ENCODE results near the gene NCKAP5. TPM values are rescaled to one million over a fixed set of nuclear protein-coding genes. Genes with fewer than 3 reads are reported as not detected.
A peak's percentile ranks its signal among the peaks of the same experiment; 100 is the strongest.

Gene NCKAP5
- total RNA-seq, 1 donor from 2014 or later = 0.20 TPM

DNA sequence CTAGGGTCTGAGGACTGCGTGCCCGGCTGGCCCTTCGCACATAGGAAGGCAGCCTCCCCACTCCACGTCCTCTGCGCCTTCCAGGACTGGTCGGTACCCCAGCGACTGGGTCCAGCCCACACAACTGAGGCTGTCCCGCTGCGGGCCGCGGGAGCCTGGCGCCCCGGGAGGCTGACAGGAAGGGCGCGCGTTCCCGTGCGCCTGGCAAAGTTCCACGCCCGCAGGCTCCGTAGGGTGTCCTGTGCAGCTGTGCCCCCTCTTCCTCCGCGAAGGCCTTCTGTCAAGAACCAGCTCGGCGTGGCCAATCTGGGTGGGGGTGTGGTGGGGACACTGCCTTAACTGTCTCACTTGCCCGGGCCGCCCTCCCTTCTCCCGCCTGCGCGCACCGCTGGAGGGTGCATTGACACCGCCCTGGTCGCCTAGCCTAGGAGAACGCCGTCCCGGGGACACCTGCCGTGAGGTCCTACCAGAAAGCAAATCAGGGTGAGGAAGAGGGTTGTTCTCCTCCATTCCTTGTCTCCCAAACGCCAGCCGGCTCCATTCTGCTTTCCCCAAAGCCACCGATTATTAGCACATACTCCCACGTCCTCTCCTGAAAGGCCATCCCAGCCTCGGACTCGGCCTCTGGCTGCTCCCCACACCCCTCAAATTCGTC, 897.6 kb downstream of the NCKAP5 start:
- Mint-ChIP-seq H3K4me1 (ENCODE audit: low read depth, unreplicated experiment) (peaks cover 5% of the 10 kb centered on the region), H3K9me3 (ENCODE audit: unreplicated experiment) (peaks cover 3% of the 10 kb centered on the region), H3K4me3 (ENCODE audit: unreplicated experiment) (peak overlapping the region; percentile 91), H3K27me3 (ENCODE audit: unreplicated experiment) (peaks cover 9% of the 10 kb centered on the region), H3K27ac (ENCODE audit: unreplicated experiment) (no peak overlapping the region), H3K36me3 (ENCODE audit: unreplicated experiment) (no peaks in the 10 kb centered on the region)
- DNase-seq = peak; percentile 43
- TF ChIP-seq, protein P1, sequence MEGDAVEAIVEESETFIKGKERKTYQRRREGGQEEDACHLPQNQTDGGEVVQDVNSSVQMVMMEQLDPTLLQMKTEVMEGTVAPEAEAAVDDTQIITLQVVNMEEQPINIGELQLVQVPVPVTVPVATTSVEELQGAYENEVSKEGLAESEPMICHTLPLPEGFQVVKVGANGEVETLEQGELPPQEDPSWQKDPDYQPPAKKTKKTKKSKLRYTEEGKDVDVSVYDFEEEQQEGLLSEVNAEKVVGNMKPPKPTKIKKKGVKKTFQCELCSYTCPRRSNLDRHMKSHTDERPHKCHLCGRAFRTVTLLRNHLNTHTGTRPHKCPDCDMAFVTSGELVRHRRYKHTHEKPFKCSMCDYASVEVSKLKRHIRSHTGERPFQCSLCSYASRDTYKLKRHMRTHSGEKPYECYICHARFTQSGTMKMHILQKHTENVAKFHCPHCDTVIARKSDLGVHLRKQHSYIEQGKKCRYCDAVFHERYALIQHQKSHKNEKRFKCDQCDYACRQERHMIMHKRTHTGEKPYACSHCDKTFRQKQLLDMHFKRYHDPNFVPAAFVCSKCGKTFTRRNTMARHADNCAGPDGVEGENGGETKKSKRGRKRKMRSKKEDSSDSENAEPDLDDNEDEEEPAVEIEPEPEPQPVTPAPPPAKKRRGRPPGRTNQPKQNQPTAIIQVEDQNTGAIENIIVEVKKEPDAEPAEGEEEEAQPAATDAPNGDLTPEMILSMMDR (IDR thresholded peaks at IDR 0.05; ENCODE audit: partially characterized antibody, unreplicated experiment) = no peak

DNA sequence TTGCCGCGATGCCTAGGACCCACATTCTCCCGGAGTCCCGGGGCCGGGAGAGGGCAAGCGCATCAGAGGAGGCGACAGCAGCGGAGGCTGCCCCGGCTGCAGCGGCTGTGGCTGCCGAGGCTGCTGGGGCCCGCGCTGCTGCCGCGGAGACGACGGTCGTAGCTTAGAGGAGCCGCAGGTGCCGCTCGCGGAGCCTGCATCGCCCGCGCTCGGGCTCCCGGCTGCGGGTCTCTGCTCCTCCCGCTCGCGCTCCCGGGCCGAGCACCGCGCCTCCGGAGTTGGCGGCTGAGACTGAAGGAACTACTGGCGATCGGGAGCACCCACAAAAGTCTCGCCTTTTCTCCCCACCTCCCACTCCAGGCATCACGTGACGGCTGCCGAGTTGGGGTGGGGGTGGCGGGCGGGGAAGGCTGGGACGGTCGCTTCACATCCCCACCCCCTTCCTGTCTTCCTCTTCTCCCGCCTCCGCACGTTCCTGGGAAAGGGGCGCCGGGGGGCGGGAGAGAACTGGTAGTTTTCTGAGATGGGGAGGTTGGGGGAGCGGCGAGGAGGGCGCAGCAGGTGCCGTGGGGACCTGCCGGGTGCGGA, 898.3 kb downstream of the NCKAP5 start, which contains the start of gene LYPD1:
Gene LYPD1 (minus strand): TSS at position 298 of the 588 bp plus-strand sequence. CDS start 273 bp downstream, at position 25.
- Mint-ChIP-seq H3K9me3 (ENCODE audit: unreplicated experiment) (peaks cover 3% of the 10 kb centered on the region), H3K27me3 (ENCODE audit: unreplicated experiment) (peaks cover 9% of the 10 kb centered on the region), H3K4me3 (ENCODE audit: unreplicated experiment) (peak within 1 kb of the TSS; percentile 91), H3K4me1 (ENCODE audit: low read depth, unreplicated experiment) (peaks cover 5% of the 10 kb centered on the region), H3K27ac (ENCODE audit: unreplicated experiment) (no peak within 1 kb of the TSS), H3K36me3 (ENCODE audit: unreplicated experiment) (no peaks in the 10 kb centered on the region)
- DNase-seq = peak; percentile 66
- TF ChIP-seq, protein P1 (IDR thresholded peaks at IDR 0.05; ENCODE audit: partially characterized antibody, unreplicated experiment) = no peak

GRCh38 chr2:132668987-132669907, 899.0 kb downstream of the NCKAP5 start:
- H3K4me1 Mint-ChIP-seq (ENCODE audit: low read depth, unreplicated experiment) = peaks cover 5% of the 10 kb centered on the region

DNA sequence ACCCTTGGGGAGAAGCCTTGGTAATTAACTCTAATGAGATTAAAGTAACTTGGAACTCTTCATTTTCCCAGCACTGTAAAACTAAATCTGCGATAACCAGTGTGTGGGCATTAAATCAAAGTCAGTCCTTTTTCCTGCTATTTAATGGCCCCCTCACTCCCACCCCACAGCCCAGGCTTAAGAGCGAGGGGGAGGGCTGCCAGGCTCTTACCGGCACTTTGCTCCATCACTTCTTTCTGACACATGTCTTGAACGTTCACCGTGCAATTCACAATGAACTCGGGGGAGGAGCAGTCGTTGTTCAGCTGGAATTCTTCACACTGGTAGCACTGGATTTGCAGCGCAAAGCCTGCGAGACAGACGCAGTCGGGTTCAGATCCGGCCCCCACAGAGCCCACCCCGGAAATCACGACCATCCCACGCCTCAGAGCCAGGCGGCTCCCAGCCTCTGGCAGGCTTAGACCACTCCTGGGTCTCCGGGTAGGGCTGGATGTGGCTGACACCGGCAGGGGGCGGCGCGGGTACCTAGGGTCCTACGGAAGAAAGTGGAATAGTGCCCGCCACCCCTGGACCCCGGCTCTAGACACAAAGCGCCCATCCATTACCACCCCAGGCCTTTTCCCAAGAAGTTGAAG, 900.0 kb downstream of the NCKAP5 start:
- TF ChIP-seq, protein P1 (IDR thresholded peaks at IDR 0.05; ENCODE audit: partially characterized antibody, unreplicated experiment) = peak; percentile 60
- Mint-ChIP-seq H3K27ac (ENCODE audit: unreplicated experiment) (no peak overlapping the region), H3K4me3 (ENCODE audit: unreplicated experiment) (peak overlapping the region; percentile 86), H3K27me3 (ENCODE audit: unreplicated experiment) (peaks cover 9% of the 10 kb centered on the region), H3K4me1 (ENCODE audit: low read depth, unreplicated experiment) (peaks cover 5% of the 10 kb centered on the region), H3K9me3 (ENCODE audit: unreplicated experiment) (peaks cover 3% of the 10 kb centered on the region), H3K36me3 (ENCODE audit: unreplicated experiment) (no peaks in the 10 kb centered on the region)
- DNase-seq = peak; percentile 83

More at GRCh38 chr2:132668987-132669907, 899.0 kb downstream of the NCKAP5 start:
- TF ChIP-seq, protein P1 (IDR thresholded peaks at IDR 0.05; ENCODE audit: partially characterized antibody, unreplicated experiment) = no peak
- Mint-ChIP-seq H3K27me3 (ENCODE audit: unreplicated experiment) (peaks cover 9% of the 10 kb centered on the region), H3K27ac (ENCODE audit: unreplicated experiment) (no peak overlapping the region), H3K9me3 (ENCODE audit: unreplicated experiment) (peaks cover 3% of the 10 kb centered on the region), H3K4me3 (ENCODE audit: unreplicated experiment) (peak overlapping the region; percentile 77), H3K36me3 (ENCODE audit: unreplicated experiment) (no peaks in the 10 kb centered on the region)
- DNase-seq = peak; percentile 41
